Adrenal gland (tissue), 5 donors: ENCODE measurements around the gene SYT13.

Source experiments
- CTCF ChIP-seq, 6 experiments: fragments of 450-650 bp in 4 of 6; fragments of 200-600 bp in 2 of 6; sonication (generic) in 1 of 6; IDR thresholded peaks; 1 replicate in 5 of 6; 2 replicates in 1 of 6; pipeline versions ENCODE4 v1.5.1 to v1.8.0; 2016 to 2021; ENCODE audit warnings: antibody characterized with exemption in 6 of 6, mild to moderate bottlenecking in 2 of 6, moderate library complexity in 1 of 6
- POLR2A ChIP-seq, 2 donors: fragments of 450-650 bp; IDR thresholded peaks; one replicate each; pipeline ENCODE4 v1.6.1; 2017; ENCODE audit warnings: antibody characterized with exemption in 2 of 2, mild to moderate bottlenecking in 2 of 2, moderate library complexity in 1 of 2
- donor health status: DM: no; HTN: no; CAD: no.

GRCh38 chr11:45321669-45322068 is 35.5 kb upstream of the SYT13 start:
- TF ChIP-seq CTCF (IDR thresholded peaks at IDR 0.05) (no peak), POLR2A (IDR thresholded peaks at IDR 0.05) (no peak)
